Measurements from ENCODE around the gene KRTAP6-3.

DNA sequence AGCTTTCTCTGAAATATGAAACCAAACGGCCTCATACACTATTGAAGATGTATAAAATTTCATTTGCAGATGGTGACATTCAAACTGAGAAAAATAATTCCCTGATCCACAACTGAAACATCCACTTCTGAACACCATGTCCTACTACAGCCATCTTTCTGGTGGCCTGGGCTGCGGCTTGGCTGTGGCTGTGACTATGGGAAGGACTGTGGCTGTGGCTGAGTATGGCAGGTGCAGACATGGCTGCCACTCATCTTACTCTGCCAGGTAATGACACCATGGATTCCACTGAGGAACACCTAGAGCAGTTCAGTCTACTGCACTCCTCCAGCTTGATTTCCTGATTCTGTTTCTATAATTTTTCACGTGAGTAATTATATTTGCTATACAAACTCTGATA lies 28.3 kb downstream of the KRTAP6-3 start, which contains the start of gene KRTAP20-4:
- TF ChIP-seq POLR2A (IDR thresholded peaks at IDR 0.05): no peak
- TF ChIP-seq, protein P1, sequence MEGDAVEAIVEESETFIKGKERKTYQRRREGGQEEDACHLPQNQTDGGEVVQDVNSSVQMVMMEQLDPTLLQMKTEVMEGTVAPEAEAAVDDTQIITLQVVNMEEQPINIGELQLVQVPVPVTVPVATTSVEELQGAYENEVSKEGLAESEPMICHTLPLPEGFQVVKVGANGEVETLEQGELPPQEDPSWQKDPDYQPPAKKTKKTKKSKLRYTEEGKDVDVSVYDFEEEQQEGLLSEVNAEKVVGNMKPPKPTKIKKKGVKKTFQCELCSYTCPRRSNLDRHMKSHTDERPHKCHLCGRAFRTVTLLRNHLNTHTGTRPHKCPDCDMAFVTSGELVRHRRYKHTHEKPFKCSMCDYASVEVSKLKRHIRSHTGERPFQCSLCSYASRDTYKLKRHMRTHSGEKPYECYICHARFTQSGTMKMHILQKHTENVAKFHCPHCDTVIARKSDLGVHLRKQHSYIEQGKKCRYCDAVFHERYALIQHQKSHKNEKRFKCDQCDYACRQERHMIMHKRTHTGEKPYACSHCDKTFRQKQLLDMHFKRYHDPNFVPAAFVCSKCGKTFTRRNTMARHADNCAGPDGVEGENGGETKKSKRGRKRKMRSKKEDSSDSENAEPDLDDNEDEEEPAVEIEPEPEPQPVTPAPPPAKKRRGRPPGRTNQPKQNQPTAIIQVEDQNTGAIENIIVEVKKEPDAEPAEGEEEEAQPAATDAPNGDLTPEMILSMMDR (IDR thresholded peaks at IDR 0.05): no peak
